AG04450 (cell line): ENCODE measurements around the gene ZP1. TPM values are rescaled to one million over a fixed set of nuclear protein-coding genes. Genes with fewer than 3 reads are reported as not detected.

Experiments used
- CTCF ChIA-PET: fragments of 300-600, 350-600 bp; formaldehyde crosslinking; extraction: SDS; loops from one replicate; lab custom pipeline; 2022; ENCODE audit warnings: antibody characterized with exemption, inconsistent platforms; lab: Charles Lee
- POLR2A ChIA-PET: fragments of 350-600 bp; formaldehyde crosslinking; extraction: SDS; loops from one replicate; lab custom pipeline; 2021; ENCODE audit warnings: antibody characterized with exemption, inconsistent platforms; lab: Yijun Ruan, JAX
- DNase-seq: peaks from one replicate; pipeline ENCODE4 v3.0.0-alpha.2; 2011; ENCODE audit warnings: low read depth, low spot score
- H3K27ac ChIP-seq: one replicate; pipeline ENCODE4 v1.5.1; 2012; ENCODE audit warnings: low read depth, low read length, control low read depth
- H3K27me3 ChIP-seq: one replicate; pipeline ENCODE4 v1.6.0; 2012; ENCODE audit warnings: low read length; ENCODE audit not compliant: control insufficient read depth, insufficient read depth
- H3K4me3 ChIP-seq: 2 replicates; pipeline ENCODE4 v1.5.1; 2011; ENCODE audit warnings: mild to moderate bottlenecking, low read depth, low read length, control low read depth
- H3K9me3 ChIP-seq: 2 replicates; pipeline ENCODE4 v1.5.1; 2012; ENCODE audit warnings: low read length; ENCODE audit not compliant: control insufficient read depth, insufficient read depth
- CTCF ChIP-seq: IDR thresholded peaks from 2 replicates; pipeline ENCODE4 v1.5.1; 2011; ENCODE audit warnings: low read depth, low read length, control low read depth, inconsistent platforms
- polyA plus RNA-seq: library from polyadenylated mRNA; depleted of rRNA; stranded (reverse); fragments of >200 nt; gene quantifications from 2 replicates; pipeline ENCODE4 v1.2.3, GENCODE V29; 2011

ZP1 gene
- polyA plus RNA-seq, 1 experiment, result 0.48 TPM

DNA sequence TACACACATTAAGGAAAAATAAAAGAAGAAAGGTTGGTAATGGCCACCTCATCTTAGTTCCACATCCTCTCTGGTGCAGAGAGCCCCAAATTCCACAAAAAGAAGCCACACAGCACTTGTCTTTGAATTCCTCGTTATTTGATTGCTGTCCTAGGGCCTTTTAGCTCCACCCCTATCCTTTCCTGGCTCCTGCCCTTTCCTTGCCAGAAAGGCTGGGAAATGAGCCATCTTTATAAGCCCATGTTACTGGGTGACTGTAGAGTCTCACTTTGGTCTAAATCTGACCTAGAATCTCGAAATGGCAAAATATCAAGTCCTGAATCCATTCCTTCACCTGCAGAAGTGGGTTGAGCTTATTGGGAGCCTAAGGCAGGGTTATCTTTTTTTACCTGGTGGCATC is 52.6 kb downstream of the ZP1 start:
- Histone ChIP-seq H3K27me3 (no peaks in the 10 kb centered on the region), H3K9me3 (no peaks in the 10 kb centered on the region; the same call in 1 of the 2 replicates), H3K27ac (no peak overlapping the region), H3K4me3 (no peak overlapping the region)
- DNase-seq, result no peak
- ChIA-PET POLR2A (no interaction called here), CTCF (interaction anchor here (1.1 kb wide), 1 partner anchor 267 kb away, joined by 3 read pairs; no protein-coding TSS in a partner anchor)
- no peak for TF ChIP-seq CTCF

GRCh38 chr11:60921259-60921658 is 53.9 kb downstream of the ZP1 start:
- Histone ChIP-seq H3K9me3 (no peaks in the 10 kb centered on the region; the same call in 1 of the 2 replicates), H3K27me3 (no peaks in the 10 kb centered on the region), H3K4me3 (no peak overlapping the region), H3K27ac (no peak overlapping the region)
- no peak for DNase-seq
- POLR2A ChIA-PET, result interaction anchor here (0.8 kb wide), 1 partner anchor 17 kb away, joined by 4 read pairs; no protein-coding TSS in a partner anchor
- no peak for TF ChIP-seq CTCF
- CTCF ChIA-PET, result no interaction called here

DNA sequence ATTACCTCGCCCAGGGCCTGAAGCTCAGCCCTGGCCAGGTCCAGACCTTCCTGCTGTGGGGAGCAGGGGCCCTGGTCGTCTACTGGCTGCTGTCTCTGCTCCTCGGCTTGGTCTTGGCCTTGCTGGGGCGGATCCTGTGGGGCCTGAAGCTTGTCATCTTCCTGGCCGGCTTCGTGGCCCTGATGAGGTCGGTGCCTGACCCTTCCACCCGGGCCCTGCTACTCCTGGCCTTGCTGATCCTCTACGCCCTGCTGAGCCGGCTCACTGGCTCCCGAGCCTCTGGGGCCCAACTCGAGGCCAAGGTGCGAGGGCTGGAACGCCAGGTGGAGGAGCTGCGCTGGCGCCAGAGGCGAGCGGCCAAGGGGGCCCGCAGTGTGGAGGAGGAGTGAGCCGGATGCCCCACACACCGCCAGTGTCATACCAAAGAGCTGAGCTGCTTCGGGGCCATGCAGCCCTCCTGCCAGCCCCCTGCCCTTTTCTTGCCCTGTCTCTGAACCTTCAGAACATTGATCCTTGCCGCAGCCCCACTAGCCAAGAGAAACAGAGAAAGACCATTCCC is 54.5 kb downstream of the ZP1 start:
- no peak for DNase-seq
- Histone ChIP-seq H3K27ac (no peak overlapping the region), H3K9me3 (no peaks in the 10 kb centered on the region; the same call in 1 of the 2 replicates), H3K27me3 (no peaks in the 10 kb centered on the region), H3K4me3 (no peak overlapping the region)
- ChIA-PET POLR2A (interaction anchor here (0.8 kb wide), 1 partner anchor 17 kb away, joined by 4 read pairs; no protein-coding TSS in a partner anchor), CTCF (no interaction called here)
- TF ChIP-seq CTCF, result no peak

DNA sequence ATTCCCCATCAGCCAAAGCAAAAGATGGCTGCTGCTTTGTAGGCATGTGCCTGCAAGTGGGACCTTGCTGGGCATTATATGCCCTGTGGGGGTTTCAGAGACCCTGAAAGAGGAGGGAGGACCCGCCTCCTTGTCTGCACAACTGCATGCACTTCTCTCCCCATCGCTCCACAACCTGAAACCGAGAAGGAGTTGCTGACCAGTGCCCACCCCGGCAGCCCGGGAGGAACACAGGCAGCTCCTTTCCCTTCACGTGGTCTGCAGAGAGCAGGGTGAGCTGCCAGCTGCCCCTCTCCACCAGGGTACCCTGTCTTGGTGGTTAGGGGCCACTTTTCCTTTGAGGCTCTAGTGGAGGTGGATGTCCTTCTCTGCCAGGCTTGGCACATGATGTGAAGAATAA is 55.6 kb downstream of the ZP1 start:
- Histone ChIP-seq H3K27me3 (no peaks in the 10 kb centered on the region), H3K27ac (no peak overlapping the region), H3K9me3 (no peaks in the 10 kb centered on the region; the same call in 1 of the 2 replicates), H3K4me3 (no peak overlapping the region)
- POLR2A ChIA-PET, result interaction anchor here (1.4 kb wide), 1 partner anchor 8 kb away, joined by 6 read pairs; no protein-coding TSS in a partner anchor
- CTCF ChIA-PET, result no interaction called here
- DNase-seq, result no peak
- TF ChIP-seq CTCF, result no peak

- Histone ChIP-seq H3K4me3 (no peak overlapping the region), H3K27me3 (no peaks in the 10 kb centered on the region), H3K9me3 (no peaks in the 10 kb centered on the region; the same call in 1 of the 2 replicates), H3K27ac (no peak overlapping the region)
- ChIA-PET POLR2A (interaction anchor here (1.0 to 1.4 kb wide), 2 partner anchors 8 to 10 kb away, joined by 5 to 6 read pairs; partner anchors contain the start of gene TMEM109), CTCF (interaction anchor here (1.0 to 1.1 kb wide), 2 partner anchors 8 to 10 kb away, joined by 3 to 4 read pairs; partner anchors contain the start of gene TMEM109)
- no peak for DNase-seq
- no peak for TF ChIP-seq CTCF
Observed at GRCh38 chr11:60923326-60923725, 56.0 kb downstream of the ZP1 start.
